GM12801 (cell line): ENCODE measurements around the gene AFMID.

ENCODE experiments used
- TF ChIP-seq, protein P1 (sequence below): IDR thresholded peaks from one replicate; pipeline ENCODE4 v1.5.1; 2011; ENCODE audit warnings: control low read depth; ENCODE audit not compliant: insufficient read length; ENCODE audit errors: extremely low read depth

Gene AFMID

DNA sequence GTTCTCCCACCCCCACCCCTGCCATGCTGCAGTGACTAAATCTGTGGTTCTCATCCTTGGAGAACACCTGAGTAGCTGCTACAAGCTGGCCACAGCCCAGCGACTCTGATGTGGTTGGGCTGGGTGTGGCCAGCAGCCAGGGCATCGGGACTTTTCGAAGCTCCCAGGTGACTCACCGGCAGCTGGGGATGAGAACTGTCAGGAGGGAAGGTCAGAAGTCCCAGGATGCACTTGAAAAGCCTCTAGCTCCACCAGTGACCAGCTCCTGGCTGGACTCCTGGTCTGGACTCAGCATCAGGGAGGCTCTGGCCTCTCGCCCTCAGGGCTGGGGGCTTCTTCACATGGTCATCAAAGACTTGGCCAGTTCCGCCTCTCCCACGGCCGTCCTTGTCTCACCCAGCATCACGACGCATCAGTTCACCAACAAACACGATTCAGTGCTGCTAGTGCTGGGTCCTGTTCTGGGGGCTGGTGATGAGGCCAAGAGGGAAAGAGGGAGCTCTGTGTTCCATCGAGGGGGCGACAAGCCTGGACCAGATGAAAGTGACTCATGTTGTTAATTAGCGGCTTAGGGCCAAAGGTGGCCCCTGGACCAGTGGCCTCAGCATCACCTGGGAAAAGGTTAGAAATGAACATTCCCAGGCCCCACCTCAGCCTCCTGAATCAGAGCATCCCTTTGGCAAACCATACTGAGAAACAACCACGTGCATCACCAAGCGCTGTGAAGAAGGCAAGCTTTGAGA lies 44.9 kb upstream of the AFMID start:
- TF ChIP-seq, protein P1, sequence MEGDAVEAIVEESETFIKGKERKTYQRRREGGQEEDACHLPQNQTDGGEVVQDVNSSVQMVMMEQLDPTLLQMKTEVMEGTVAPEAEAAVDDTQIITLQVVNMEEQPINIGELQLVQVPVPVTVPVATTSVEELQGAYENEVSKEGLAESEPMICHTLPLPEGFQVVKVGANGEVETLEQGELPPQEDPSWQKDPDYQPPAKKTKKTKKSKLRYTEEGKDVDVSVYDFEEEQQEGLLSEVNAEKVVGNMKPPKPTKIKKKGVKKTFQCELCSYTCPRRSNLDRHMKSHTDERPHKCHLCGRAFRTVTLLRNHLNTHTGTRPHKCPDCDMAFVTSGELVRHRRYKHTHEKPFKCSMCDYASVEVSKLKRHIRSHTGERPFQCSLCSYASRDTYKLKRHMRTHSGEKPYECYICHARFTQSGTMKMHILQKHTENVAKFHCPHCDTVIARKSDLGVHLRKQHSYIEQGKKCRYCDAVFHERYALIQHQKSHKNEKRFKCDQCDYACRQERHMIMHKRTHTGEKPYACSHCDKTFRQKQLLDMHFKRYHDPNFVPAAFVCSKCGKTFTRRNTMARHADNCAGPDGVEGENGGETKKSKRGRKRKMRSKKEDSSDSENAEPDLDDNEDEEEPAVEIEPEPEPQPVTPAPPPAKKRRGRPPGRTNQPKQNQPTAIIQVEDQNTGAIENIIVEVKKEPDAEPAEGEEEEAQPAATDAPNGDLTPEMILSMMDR = no peak

DNA sequence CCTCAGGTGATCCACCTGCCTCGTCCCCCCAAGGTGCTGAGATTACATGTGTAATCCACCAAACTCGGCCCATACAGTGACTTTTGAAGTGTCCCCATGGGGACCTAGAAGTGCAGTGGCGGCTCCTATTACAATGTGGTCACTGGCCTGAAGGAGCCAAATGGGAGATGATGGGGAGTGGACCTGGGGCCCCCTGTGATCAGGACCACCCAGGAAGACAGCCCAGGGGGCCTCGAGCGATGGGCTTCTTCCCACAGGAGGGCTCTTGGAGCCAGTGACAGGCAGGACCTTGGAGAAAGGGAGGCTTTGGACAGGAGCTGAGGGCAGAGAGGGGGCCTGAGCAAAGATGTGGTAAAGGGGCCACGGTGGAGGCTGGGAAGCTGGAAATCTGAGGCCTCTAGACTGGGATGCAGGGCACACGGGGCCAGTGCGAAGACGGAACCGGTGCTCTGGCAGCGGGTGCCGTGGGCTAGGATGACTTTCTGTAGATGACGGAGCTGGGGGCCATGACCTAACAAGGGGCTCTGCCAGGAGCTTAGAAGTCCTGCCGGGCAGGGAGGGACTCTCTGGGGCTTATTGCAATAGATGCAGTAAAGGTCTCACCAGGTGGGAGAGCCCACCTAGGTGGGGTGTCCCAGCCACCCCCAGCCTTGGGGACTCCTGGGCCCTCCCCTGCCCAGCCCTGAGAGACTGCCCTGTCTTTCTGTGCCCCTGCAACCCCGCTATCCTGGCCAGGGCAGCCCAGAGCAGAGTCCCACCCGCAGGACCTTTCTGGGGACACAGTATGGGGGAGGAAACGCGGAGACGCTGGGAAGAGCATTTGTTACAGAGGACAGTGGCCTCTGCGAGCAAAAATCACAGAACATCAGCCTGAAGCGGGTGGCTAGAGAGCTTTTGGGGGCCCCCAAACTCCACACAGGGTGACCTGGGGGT lies 43.7 kb upstream of the AFMID start:
- TF ChIP-seq, protein P1 = no peak

DNA sequence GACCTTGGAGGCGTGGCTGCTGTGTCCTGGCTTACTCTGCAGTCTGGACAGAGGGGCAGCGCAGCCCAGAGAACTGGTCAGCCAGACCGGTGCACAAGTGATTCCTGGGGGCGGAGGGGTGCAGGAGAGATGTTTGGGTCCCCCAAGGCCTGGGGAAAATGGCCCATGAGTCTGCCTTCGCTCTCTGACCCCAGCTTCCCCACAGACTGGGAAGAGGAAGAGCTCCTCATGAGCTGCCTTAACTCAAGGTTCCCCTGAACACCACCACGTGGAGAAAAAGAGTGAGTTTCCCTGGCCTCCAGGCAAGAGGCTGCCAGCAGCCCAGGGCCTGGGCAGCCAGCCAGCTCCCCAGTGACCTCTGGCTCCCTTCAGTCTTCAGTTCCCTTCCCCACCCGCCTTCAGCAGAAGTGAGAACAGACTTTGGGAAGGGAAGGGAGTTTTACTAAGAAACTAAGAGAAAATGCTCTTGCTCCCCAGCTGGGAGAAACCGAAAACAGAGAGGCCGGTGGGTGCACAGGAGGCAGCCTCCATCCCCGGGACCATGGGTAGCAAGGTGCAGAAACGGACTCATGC lies 42.9 kb upstream of the AFMID start:
- TF ChIP-seq, protein P1 = no peak

DNA sequence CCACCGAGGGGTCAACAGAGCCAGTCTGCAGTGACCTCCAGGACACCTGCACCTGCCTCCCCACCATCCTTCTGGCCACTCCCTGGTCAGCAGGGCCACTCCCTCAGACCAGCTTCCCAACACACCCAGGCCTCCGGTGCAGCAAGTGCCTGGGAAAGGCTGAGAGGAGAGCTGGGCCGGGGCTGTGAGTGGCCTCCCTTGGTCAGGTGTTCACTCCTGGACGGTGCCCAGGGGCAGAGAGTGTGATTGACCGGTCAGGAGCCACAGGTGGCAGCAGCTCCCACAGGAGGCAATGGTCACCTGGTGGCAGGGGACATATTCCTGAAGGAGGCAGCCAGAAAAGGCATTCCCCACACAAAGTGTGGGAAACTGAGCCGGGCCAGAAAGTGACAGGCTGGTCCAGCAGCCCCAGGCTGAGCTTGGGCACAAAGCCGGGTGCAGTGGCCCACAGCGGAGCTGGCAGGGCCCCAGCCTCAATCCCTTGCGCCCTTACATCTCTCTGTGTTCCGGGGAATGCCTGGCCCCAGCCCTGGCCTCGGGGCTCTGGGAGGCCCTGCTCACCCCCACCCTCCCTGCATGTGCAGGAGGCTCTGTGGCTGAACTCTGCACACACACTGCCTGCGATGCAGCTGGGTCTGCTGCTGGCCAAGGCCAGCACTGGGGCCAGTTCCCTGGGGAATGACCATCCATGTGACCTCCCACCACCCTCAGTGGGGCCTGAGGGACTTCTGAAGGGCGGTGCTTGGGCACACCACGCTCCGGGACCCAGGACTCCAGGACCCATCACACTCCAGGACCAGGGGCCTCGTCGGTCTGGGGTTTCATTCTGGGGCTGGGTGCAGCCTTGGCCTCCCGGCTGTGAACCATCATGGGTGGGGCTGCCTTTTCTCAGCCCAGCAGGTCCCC lies 42.2 kb upstream of the AFMID start:
- TF ChIP-seq, protein P1 = no peak

DNA sequence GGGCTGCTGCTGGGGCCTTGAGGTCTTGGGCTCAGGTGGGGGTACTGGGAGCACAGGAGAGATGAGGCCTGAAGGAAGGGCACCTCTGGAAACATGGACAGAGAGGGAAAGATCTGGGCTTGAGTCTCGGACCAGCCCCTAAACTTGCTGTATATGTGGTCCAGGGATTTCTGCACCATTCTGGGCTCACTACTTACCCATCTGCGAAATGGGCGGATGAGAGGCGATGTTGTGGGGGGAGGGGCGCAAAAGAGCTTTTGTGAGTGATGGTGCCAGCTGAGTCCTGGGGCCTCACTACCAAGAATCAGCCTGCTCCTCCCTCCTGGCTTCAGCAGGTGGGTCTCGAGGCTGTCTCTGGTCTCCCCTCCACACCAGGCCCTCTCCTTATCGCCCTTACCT lies 40.7 kb upstream of the AFMID start:
- TF ChIP-seq, protein P1 = no peak

DNA sequence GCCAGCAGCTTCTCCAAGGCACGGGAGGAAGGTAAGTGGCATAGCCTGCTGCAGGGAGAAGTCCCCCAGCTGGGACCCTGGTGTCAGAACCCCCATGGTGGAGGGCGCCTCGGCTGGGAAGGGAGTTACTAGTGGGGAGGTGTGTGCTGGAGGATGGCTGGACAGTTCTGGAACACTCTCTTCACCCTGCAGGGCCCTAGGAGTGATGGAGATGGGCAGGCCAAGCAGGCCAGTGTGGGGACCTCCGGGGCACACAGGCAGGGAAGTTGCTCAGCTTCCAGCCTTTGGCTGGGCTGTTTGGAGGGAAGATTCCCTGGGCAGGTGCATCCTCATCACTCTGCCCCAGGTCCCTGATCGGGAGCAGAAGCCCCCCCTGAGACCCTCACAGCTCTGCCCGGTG lies 40.3 kb upstream of the AFMID start:
- TF ChIP-seq, protein P1 = no peak
